Activated T-cell treated with anti-CD3 and anti-CD28 coated beads for 24 hours (primary cell): ENCODE measurements around the gene CAPNS1.
"Not testable (repeated sequence)": the region's sequence is repeated elsewhere in the genome, so short reads cannot be mapped to it uniquely, and the experiment has no call there.

Experiments used
- DNase-seq: peaks from one replicate; pipeline ENCODE4 v3.0.0-alpha.2; 2020; ENCODE audit warnings: low read depth

Gene CAPNS1

DNA sequence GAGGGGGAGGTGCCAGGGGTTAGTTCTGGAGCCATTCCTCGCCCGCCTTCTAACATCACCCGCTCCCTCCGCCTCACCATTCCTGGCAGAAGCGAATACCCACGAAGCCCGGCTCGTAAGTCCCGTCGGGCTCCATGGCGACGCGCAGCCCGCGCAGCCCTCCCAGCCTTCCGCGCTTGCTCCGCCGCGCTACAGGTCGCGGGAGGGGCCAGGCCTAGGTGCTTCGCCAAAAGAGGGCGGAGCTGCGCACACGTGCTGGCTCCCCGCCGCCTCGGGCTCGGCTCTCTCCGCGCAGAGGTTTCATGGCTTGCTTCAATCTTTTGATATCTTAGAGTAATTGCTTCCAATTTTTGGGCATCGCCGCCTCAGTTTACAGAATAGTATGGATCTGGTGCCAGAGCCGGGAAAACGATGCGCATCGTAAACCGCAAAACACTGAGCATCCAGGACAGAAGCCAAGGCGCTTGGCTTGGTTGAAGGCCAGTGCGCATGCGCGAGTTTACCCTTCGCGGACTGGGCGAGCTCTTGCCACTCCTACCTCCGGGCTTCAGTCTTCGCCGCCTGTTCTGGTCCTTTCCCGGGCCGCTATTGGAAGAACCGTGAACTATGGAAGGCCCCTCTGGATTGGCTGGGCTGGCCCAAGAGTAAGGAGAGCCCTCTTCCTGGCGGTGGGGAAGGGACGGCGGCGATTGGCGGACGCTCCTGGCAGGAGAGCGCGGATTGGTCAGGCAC, 25.0 kb upstream of the CAPNS1 start, which contains the start of gene POLR2I:
Gene POLR2I, minus strand, starts transcription at position 155 of the 732 bp plus-strand sequence. Its CDS starts 19 bp downstream, at position 136.
- DNase-seq = peak; percentile 98

DNA sequence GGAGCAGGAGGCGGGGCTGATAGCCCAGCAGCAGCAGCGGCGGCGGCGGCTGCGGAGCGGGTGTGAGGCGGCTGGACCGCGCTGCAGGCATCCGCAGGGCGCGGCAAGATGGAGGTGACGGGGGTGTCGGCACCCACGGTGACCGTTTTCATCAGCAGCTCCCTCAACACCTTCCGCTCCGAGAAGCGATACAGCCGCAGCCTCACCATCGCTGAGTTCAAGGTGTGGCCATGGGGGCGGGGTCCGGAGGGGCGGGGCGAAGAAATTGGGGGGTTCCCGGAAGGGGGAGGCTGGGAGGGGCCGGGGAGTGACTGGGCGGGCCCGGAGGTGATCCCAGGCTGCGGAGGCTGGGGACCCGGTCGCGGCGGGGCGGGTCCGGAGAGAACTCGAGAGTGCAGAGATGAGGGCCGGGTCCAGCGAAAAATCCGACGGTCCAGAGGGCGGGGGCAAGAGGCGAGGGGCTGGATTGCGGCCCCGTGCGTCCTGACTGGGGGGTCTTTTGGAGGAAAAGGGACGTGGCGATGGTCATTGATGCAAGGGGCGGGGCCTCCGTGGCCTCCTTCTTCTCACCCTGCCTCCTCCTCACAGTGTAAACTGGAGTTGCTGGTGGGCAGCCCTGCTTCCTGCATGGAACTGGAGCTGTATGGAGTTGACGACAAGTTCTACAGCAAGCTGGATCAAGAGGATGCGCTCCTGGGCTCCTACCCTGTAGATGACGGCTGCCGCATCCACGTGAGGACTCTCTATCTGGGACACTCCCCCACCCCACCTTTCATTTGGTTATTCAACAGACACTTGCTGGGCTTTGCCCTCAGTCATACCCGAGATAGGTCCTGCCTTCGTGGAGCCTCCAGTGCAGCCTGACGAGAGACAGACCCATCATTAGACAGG, 24.2 kb upstream of the CAPNS1 start, which contains the start of gene TBCB:
Gene TBCB, plus strand, starts transcription at position 16 of the 891 bp plus-strand sequence. Its CDS starts 93 bp downstream, at position 109.
- DNase-seq = peak; percentile 87

GRCh38 chr19:36116344-36116637, 23.6 kb upstream of the CAPNS1 start:
- DNase-seq = no peak

GRCh38 chr19:36120092-36120983, 19.5 kb upstream of the CAPNS1 start:
- DNase-seq = no peak

GRCh38 chr19:36120984-36121358, 18.9 kb upstream of the CAPNS1 start:
- DNase-seq = no peak

DNA sequence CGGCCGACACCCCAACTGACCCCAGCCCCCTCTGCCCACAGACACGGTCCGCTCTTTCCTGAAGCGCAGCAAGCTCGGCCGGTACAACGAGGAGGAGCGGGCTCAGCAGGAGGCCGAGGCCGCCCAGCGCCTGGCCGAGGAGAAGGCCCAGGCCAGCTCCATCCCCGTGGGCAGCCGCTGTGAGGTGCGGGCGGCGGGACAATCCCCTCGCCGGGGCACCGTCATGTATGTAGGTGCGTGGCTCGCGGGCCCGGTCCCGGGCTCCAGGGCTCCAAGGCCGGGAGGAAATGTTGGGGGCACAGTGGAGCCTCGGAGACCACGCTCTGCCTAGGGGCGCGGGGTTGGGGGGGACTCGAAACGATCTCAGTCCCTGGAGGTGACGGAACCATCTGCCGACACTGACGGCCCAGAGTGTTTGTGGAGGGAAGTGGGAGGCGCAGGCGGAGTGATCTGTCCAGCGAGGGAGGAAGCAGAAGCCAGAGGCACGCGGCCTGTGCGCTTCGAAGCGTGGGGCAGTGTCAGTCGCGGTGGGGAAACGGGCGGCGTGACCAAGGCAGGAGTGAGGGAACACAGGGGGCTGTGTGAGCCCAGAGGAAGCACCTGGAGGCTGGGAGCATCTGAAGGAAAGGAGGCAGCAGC, 18.3 kb upstream of the CAPNS1 start:
- DNase-seq = no peak

DNA sequence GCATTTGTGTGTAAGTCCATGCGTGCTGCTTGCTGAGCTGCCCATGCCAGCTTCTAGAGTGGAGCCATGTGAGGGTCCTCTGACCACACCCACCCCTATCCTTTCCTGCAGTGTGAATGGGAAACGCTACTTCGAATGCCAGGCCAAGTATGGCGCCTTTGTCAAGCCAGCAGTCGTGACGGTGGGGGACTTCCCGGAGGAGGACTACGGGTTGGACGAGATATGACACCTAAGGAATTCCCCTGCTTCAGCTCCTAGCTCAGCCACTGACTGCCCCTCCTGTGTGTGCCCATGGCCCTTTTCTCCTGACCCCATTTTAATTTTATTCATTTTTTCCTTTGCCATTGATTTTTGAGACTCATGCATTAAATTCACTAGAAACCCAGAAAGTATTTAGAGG, 14.3 kb upstream of the CAPNS1 start:
- DNase-seq = no peak

DNA sequence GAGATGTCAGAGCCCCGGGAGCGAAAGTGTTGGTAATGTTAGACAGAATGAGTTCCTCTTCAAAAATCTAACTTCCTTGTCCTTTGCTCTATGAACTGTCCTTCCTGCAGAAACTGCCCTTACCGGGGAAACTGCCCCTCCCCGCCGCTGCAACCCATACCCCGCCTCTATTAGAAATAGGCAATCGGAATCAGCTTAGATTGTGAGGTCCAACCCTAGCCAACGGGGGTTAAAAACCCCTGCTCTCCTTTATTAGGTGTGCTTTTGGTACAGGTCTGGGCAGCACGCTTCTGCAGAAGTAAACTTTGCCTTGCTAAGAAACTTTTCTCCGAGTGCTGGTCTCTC, 11.5 kb upstream of the CAPNS1 start:
- DNase-seq = no peak

DNA sequence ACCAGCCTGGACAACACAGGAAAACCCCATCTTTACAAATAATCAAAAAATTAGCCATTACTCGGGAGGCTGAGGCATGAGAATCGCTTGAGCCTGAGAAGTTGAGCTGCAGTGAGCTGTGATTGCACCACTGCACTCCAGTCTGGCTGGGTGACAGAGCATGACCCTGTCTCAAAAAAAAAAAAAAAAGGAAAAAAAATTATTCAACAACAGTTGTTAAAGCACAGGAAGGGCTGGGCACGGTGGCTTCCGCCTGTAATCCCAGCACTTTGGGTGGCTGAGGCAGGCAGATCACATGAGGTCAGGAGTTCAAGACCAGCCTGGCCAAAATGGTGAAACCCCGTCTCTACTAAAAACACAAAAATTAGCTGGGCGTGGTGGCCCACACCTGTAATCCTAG, 8.6 kb upstream of the CAPNS1 start:
- not testable (repeated sequence) for DNase-seq

GRCh38 chr19:36134867-36135266, 5.0 kb upstream of the CAPNS1 start:
- not testable (repeated sequence) for DNase-seq

- DNase-seq = no peak
Observed at GRCh38 chr19:36136964-36137686, 2.7 kb upstream of the CAPNS1 start.

- no peak for DNase-seq
Observed at GRCh38 chr19:36139120-36139472, 770 bp upstream of the CAPNS1 start.

- peak; percentile 20 for DNase-seq
Observed at GRCh38 chr19:36140304-36141038, 605 bp downstream of the CAPNS1 start.

DNA sequence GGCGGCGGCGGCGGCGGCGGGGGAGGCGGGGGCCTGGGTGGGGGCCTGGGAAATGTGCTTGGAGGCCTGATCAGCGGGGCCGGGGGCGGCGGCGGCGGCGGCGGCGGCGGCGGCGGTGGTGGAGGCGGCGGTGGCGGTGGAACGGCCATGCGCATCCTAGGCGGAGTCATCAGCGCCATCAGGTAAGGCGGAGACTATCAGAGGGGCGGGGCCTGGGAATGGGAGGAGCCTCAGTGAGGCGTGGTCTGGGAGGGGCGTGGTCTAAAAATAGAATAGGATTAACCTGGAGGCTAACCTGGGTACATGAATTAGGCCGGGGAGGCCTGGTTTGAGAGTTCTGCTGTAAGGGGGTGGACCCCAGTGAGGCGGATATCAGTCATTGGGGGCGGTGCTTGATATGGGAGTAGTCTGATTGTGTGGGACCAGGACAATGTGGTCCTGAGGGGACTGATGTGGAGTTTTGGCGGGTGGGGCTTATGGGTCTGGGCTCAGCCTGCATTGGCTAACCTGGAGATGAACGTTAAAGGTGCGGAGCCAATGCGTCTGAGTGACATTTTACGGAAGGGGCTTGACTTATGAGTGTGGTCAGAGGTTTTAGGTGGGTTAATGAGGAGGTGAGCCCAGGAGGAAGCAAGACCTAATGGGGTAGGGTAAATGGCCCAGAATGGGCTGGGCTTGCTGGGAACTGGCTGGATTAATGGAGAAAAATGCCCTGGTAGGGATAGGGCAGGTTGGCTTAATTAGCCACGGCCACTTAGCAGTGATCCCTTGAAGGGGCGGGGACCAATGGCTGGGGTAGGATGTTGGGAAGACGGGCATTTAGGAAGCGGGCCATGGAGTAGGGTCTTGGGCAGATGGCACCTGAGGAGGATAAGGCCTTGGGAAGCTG, 1.4 kb downstream of the CAPNS1 start:
- DNase-seq = peak; percentile 89

GRCh38 chr19:36142046-36142445, 2.2 kb downstream of the CAPNS1 start:
- no peak for DNase-seq

DNA sequence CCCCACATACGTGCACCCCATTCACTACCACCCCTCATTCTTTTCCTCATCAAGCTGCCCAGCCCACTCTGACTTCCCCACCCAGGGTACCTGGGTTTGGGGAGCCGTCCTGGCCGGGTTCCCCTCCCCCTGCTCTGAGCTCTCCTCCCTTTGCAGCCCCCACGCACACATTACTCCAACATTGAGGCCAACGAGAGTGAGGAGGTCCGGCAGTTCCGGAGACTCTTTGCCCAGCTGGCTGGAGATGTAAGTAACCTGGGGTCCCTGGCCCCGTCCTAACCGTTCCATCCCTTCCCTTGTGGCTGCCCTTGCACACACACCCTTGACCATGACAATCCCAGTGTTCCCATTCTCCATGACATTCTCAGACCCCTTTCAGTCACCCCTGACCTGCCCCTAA, 2.6 kb downstream of the CAPNS1 start:
- no peak for DNase-seq

DNA sequence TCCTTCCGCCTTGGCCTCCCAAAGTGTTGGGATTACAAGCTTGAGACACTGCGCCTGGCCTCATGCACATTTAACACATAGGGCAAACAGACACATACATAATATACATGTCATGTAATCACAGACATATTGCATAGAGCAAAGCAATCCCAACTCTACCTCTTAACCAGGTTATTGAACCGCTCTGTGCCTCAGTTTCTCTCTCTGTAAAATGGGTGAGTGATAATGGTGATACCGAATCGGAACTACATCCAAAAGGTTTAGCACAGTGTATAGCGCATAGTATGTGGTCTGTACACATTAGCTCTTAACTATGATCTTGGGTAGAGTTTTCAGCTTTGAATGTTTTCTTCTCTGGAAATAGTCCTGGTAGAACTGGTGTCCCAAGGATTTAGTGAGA, 4.8 kb downstream of the CAPNS1 start:
- no peak for DNase-seq

DNA sequence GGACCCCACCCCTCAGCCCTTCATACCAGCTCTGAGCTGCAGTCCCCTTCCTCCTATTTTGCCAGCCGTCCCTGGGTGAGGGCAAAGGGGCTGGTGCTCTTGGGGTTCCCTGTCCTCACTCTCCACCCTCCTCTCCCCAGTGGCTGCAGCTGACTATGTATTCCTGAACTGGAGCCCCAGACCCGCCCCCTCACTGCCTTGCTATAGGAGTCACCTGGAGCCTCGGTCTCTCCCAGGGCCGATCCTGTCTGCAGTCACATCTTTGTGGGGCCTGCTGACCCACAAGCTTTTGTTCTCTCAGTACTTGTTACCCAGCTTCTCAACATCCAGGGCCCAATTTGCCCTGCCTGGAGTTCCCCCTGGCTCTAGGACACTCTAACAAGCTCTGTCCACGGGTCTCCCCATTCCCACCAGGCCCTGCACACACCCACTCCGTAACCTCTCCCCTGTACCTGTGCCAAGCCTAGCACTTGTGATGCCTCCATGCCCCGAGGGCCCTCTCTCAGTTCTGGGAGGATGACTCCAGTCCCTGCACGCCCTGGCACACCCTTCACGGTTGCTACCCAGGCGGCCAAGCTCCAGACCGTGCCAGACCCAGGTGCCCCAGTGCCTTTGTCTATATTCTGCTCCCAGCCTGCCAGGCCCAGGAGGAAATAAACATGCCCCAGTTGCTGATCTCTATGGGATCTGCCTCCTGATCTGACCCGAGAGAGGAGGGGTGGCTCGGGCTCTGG, 10.0 kb downstream of the CAPNS1 start:
- no peak for DNase-seq

- DNase-seq = no peak
Observed at GRCh38 chr19:36150586-36150985, 10.7 kb downstream of the CAPNS1 start.
